DMS53 treated with DMSO at 0.1 percent for 48 hours (cell line): Measurements from ENCODE around the gene AIM2.
"Not testable (repeated sequence)": the region's sequence is repeated elsewhere in the genome, so short reads cannot be mapped to it uniquely, and the experiment has no call there.

Experiments used
- DNase-seq: peaks from one replicate; lab custom pipeline; 2025; ENCODE audit not compliant: unreplicated experiment; lab: John Stamatoyannopoulos, UW

The AIM2 gene

GRCh38 chr1:159076438-159077119 lies at the start of gene AIM2:
TSS of gene AIM2 (minus strand) at chr1:159076766. CDS start at chr1:159073499, 3,267 bp downstream.
- no peak for DNase-seq

DNA sequence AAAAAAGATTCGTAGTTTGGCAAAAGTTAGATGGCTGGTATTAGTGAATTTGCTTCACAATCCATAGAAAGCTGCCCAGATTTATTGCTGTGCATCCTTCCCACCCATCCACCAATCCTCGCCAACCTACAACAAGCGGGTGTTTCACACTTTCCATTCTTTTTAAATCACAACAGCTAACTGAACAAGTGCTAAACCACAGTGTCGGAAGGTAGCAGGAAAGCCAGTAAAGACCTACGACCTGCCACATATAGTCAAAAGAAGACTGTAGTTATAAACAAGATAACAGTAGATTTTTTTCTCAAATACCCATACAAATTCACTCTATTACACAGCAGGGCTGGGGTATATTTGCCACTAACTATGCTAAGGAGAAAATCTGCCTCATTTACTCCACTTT lies 47.0 kb upstream of the AIM2 start:
- DNase-seq = no peak

- DNase-seq = no peak
Observed at GRCh38 chr1:159122005-159122621, 45.5 kb upstream of the AIM2 start.

GRCh38 chr1:159121526-159121925 lies 45.0 kb upstream of the AIM2 start:
- peak; percentile 20 for DNase-seq

- no peak for DNase-seq
Observed at GRCh38 chr1:159120317-159120716, 43.8 kb upstream of the AIM2 start.

- no peak for DNase-seq
Observed at GRCh38 chr1:159113596-159114433, 37.2 kb upstream of the AIM2 start.

- not testable (repeated sequence) for DNase-seq
Observed at GRCh38 chr1:159103021-159103420, 26.5 kb upstream of the AIM2 start.

DNA sequence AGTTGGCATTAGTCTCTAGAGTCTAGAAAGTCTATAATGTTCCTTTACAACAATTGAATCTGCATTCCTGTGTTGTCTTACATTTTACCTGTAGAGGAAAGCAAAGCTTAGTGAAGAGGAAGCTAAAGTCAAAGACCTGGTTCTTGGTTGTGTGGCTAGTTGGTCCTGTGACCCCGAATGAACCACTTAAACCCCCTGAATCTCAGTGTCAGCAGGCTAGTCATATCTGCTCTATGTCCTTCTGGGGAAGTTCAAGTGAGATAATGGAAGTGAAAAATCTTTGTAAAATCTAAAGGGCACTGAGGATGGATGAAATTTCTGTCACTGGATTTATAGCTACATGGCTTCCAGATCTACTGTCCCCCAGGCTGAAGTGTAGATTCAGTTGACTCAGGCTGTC lies 24.0 kb upstream of the AIM2 start:
- DNase-seq = no peak

DNA sequence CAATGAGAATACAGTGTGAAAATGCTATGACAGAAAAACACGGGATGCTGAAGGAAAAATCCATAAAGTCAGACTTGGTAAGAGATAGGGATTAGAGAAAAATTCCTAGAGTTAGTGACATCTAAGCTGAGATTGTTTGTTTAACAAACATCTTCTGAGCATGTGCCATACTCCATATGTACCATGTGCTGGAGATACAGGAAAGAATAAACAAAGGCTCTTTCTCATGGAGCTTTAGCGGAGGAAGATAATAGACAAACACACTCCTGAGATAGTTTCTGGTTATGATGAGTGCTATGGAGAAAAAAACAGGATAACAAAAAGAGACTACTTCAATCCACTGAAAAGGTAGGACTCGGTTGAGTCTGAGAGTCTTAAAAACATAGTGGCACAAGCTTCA lies 22.0 kb upstream of the AIM2 start:
- no peak for DNase-seq

DNA sequence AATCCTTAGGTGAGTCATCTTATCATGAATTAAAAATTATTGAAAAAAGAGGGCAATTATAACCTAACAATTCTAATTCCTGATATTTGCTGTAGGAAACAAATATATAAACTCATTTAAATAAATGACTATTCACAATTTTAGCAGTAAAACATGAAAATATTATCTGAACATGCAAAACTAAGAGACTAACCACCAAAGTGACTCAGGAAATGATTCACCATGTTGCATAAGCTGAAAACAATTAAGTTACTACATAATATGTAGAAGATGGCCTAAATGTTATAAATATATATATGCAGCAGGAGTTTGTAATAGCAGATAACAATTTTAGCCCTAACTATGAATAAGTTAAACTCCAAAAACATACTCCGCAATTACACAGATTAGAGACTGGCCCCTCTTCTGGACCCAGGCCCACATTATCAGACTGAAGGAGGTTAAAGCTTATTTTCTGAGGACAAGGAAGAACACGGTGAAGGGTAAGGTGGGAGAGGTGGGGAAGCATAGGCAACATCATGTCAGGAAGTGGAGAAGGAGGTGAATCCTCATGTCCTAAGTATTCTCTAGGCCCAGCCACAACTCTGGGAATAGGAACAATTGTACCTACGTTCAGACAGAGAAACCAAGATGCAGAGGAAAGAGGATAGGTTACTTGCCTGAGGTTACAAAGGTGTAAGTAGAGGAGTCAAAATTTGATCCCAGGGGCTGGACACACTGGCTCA lies 15.6 kb upstream of the AIM2 start:
- DNase-seq = no peak

DNA sequence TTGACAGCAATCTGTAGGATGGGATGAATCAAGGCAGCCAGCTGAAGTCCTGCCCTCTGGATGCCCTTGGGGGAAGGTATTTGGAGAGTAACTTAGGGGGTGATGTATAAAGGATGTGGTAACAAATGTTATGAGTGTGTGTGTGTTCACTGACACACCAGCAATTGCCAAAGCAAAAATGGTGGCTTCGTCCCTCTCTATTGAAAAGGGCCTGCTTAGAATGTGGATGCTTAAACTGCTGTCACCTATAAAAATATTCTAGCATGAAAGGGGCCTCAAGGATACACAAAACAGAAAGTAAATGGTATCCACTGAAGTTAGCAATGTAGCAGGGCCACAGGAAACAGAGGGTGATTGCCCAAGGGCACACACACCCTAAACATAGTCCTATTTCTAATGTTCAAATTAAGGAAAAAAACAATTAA lies 15.1 kb upstream of the AIM2 start:
- no peak for DNase-seq

DNA sequence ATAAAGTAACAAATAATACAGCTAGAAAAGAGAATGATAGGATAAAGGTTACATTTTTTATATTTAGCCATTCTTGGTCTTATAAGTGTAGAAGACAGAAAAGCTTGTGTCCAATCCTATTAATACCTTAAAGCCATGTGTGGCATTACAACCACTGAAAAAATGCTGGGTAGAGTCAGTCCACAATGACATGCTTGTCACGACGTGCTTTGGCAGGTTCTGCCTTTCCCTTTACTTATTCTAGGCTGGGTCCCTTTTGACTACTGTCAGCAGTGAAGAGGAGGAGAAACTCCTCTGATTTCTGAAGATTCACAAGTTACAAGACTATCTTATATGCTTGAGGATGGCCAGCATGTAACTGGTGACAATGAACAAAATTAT lies 14.6 kb upstream of the AIM2 start:
- DNase-seq = no peak

DNA sequence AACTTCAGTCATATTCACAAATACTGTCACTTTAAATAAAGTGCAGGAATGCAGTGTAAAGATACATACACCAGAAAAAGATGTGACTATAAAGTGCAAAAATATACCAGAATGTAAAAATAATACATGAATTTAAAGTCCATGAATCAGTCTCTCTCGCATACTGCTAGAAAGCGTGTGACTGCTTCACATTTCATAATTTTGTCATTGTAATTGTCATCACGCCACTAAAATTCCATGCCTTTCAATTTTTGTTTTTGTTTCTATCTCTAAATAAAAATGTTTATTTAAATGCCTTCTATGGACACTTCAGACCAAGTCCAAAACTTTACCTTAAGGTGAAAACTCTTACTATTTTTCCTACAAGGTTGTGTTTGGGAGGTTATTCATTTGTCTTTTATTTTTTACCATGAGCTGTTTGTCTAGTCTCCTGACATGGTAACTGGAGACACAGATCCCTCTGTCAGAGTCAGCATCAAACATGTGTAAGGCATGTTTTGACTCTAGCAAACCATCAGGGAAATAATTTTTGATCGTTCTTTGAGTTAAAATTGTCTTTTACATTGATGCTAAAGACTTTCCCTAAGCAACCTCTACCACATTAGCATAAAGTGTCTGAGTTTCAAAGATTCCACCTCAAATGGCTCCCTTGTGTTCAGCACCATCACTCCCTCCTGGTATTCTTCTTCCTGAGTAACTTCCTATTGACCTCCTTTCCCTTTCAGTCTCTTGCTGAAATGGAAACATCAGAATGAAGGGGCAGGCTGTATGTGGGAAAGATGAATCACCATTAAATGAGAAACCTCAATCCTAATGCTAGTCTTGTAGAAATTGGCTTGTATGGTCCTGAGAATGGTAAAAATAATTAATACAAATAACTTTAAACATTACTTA lies 14.0 kb upstream of the AIM2 start:
- no peak for DNase-seq

DNA sequence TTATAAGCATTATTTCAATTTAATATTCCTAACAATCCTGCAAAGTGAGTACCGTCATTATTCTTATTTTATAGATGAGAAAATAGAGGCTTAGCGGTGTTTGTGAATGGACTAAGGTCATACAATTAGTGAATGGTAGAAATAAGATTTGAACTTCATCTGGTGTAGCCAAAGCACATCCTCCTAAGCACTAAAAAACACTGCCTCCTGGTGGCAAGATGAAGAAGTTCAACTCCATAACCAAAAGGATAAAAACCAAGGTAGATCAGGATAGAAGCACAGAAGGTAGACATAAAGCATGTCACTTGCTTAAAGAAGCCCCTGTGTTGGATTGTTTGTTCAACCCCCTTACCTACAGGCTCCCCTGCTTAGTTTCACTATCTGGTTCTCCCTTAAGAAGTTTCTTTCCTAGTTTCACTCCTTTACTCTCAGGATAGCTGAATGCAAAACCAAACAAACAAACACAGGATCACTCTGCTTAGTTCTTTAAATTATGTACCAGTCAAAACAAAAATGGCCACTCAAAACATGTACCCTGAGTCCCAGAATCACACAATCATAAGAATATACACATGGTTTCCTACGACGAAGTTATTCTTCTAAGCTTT lies 12.7 kb upstream of the AIM2 start:
- DNase-seq = no peak

GRCh38 chr1:159088546-159089183 lies 12.1 kb upstream of the AIM2 start:
- DNase-seq = no peak

DNA sequence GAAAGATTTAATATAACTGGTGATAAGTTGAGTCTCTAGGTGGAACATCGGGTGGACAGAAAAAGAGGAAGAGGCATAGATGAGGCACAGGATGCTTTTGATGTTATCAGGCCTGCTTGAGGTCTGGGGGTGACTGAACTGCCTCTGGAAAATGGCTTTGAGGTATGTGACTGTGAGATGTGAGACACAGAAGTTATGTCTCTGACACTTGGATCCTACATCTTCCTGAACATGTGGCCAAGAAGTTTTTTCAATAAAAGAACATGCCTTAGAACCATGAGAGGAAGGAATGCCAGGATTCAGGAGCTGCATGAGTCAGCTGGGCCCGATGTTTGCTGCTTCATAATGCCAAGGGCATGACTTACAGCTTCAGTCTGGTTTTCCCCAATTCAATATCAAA lies 11.5 kb upstream of the AIM2 start:
- no peak for DNase-seq

DNA sequence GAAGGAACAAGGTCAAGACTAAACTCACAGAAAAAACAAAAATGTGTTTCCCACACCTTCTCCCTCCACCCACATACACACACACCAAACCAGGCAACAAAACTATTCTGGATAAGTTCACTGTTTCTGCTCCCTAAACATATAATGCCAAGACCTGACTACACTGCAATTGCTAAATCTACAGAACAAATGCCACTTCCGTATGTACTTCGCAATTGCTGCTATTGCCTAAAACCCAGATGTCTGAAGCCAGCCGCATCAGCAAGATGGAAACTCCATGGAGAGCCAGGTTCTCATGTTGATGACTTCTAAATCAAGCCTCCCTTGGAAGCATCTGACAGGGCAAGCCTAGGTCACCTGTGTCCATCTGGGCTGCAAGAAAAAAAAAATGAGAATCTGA lies 8.3 kb upstream of the AIM2 start:
- DNase-seq = no peak

DNA sequence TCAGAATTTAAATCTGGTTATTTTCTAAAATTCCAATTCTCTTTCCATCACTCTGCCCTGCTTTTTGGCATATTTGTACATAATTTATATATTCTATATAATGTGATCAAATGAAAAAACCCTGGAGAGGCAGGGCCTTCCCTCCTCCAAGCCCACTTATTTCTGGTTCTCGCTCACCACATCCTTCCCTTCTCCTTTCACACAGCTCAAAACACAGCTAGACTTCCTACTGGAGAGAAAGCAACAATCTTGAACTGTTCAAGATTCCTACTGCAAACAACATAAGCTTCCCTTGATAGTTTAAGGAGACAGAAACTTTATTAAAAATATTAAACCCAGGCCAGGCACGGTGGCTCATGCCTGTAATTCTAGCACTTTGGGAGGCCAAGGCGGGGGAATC lies 7.6 kb upstream of the AIM2 start:
- no peak for DNase-seq

GRCh38 chr1:159083013-159083412 lies 6.4 kb upstream of the AIM2 start:
- no peak for DNase-seq

DNA sequence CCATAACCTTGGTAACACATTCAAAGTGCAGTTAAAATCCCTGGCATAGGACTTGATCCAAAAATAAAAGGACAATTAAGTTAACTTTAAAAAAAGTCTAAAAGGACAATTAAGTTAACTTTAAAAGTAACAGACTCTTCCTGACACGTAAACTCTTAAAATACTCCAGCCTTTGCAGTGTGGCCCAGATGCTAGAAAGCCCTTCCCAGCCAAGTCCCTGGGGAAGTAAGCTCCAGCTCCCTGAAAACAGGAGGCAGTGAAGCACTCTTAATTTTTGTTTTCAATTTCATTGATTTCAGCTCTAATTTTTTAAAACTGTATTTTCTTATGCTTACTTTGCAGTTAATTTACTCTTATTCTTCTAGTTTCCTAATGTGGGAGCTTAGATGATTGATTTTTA lies 5.1 kb upstream of the AIM2 start:
- no peak for DNase-seq
